Measurements from ENCODE around the gene FAM174C. TPM values are rescaled to one million over a fixed set of nuclear protein-coding genes. Genes with fewer than 3 reads are reported as not detected.

Gene FAM174C
- total and polyA plus RNA-seq, 7 donors = 9.0 to 88.8 (median 18.1) TPM

- Histone ChIP-seq H3K4me1 (no peaks in the 10 kb centered on the region), H3K4me3 (no peak overlapping the region), H3K27me3 (ENCODE audit: insufficient read depth in 3 of 3, low read length in 2 of 3) (peaks cover 0 to 57% (median 14%) of the 10 kb centered on the region in 3 donors), H3K27ac (no peak overlapping the region), H3K36me3 (ENCODE audit: insufficient read depth in 1 of 2, low read depth in 1 of 2) (no peaks in the 10 kb centered on the region), H3K9me3 (no peaks in the 10 kb centered on the region)
- TF ChIP-seq CTCF (IDR thresholded peaks at IDR 0.05) = no peak
- DNase-seq (no peak), ATAC-seq (no peak)
- 77 to 83% (median 81%) methylated on average over 20 to 24 of the region's 24 CpGs for WGBS, 3 donors
- intact Hi-C loops (cut with DNase I) = no loop called here
These were observed 21.4 kb downstream of the FAM174C start for GRCh38 chr19:1296575-1297271.

GRCh38 chr19:1298235-1298634 lies 22.9 kb downstream of the FAM174C start:
- Histone ChIP-seq H3K27me3 (ENCODE audit: insufficient read depth in 3 of 3, low read length in 2 of 3) (peaks cover 0 to 42% (median 9%) of the 10 kb centered on the region in 3 donors), H3K4me3 (no peak overlapping the region), H3K4me1 (no peaks in the 10 kb centered on the region), H3K27ac (no peak overlapping the region), H3K36me3 (ENCODE audit: insufficient read depth in 1 of 2, low read depth in 1 of 2) (no peaks in the 10 kb centered on the region), H3K9me3 (no peaks in the 10 kb centered on the region)
- ATAC-seq = no peak
- DNase-seq = no peak
- no peak for TF ChIP-seq CTCF (IDR thresholded peaks at IDR 0.05)
- intact Hi-C loops (cut with DNase I) = no loop called here
- 79 to 92% (median 89%) methylated on average over 8 of the region's 8 CpGs for WGBS, 3 donors

GRCh38 chr19:1299801-1300200 lies 24.5 kb downstream of the FAM174C start:
- H3K27ac ChIP-seq = no peak overlapping the region
- DNase-seq (no peak), ATAC-seq (no peak)
- no peaks in the 10 kb centered on the region for H3K4me1 ChIP-seq
- H3K27me3 ChIP-seq (ENCODE audit: insufficient read depth in 3 of 3, low read length in 2 of 3) = peaks cover 0 to 27% (median 6%) of the 10 kb centered on the region in 3 donors
- intact Hi-C loops (cut with DNase I) = no loop called here
- WGBS, 3 donors = 65 to 78% (median 74%) methylated on average over 24 to 34 of the region's 34 CpGs
- no peak for TF ChIP-seq CTCF (IDR thresholded peaks at IDR 0.05)
- no peaks in the 10 kb centered on the region for H3K9me3 ChIP-seq
- H3K36me3 ChIP-seq (ENCODE audit: insufficient read depth in 1 of 2, low read depth in 1 of 2) = no peaks in the 10 kb centered on the region
- H3K4me3 ChIP-seq = no peak overlapping the region

GRCh38 chr19:1300744-1301490 lies 25.6 kb downstream of the FAM174C start:
- no peak for TF ChIP-seq CTCF (IDR thresholded peaks at IDR 0.05)
- no peak for DNase-seq
- Histone ChIP-seq H3K27ac (no peak overlapping the region), H3K4me1 (no peaks in the 10 kb centered on the region), H3K27me3 (ENCODE audit: insufficient read depth in 3 of 3, low read length in 2 of 3) (peaks cover 0 to 15% (median 2%) of the 10 kb centered on the region in 3 donors), H3K4me3 (no peak overlapping the region), H3K9me3 (no peaks in the 10 kb centered on the region), H3K36me3 (ENCODE audit: insufficient read depth in 1 of 2, low read depth in 1 of 2) (no peaks in the 10 kb centered on the region)
- intact Hi-C loops (cut with DNase I) = no loop called here
- no peak for ATAC-seq
- 76 to 77% (median 76%) methylated on average over 33 to 35 of the region's 35 CpGs for WGBS, 3 donors
